Measurements from ENCODE around the gene CLEC4E. TPM values are rescaled to one million over a fixed set of nuclear protein-coding genes. Genes with fewer than 3 reads are reported as not detected.

Gene CLEC4E
- total RNA-seq, 4 donors from 2014 or later = 1.4 TPM; not detected in 3

DNA sequence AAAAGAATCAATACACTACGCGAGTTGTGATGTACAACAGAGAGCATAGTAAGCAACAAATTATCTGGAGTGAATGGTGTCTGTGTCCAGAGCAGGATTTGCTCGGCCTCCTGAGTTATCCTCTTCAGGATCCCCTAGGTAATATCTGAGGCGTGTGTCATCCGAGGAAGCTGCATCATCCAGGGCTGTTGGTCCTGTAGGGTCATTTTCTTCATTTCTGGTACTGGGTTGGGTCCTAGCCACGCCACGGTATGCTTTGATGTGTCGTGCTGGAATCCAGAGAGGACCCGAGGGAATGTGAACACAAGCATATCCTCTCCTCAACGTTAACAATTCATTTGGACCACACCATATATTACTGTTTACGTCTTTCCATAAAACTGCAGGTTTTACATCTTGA lies 19.0 kb upstream of the CLEC4E start:
- Histone ChIP-seq H3K4me3 (no peak overlapping the region), H3K36me3 (no peaks in the 10 kb centered on the region), H3K27ac (no peak overlapping the region), H3K27me3 (no peaks in the 10 kb centered on the region), H3K9me3 (no peaks in the 10 kb centered on the region), H3K4me1 (no peaks in the 10 kb centered on the region)
- 67% methylated on average over 11 of the region's 11 CpGs for WGBS
- DNase-seq (ENCODE audit: low spot score in 2 of 2) = no peak
- no peak for TF ChIP-seq EP300 (IDR thresholded peaks at IDR 0.05)
- TF ChIP-seq, protein P1, sequence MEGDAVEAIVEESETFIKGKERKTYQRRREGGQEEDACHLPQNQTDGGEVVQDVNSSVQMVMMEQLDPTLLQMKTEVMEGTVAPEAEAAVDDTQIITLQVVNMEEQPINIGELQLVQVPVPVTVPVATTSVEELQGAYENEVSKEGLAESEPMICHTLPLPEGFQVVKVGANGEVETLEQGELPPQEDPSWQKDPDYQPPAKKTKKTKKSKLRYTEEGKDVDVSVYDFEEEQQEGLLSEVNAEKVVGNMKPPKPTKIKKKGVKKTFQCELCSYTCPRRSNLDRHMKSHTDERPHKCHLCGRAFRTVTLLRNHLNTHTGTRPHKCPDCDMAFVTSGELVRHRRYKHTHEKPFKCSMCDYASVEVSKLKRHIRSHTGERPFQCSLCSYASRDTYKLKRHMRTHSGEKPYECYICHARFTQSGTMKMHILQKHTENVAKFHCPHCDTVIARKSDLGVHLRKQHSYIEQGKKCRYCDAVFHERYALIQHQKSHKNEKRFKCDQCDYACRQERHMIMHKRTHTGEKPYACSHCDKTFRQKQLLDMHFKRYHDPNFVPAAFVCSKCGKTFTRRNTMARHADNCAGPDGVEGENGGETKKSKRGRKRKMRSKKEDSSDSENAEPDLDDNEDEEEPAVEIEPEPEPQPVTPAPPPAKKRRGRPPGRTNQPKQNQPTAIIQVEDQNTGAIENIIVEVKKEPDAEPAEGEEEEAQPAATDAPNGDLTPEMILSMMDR (IDR thresholded peaks at IDR 0.05) = no peak
- TF ChIP-seq POLR2AphosphoS5 (IDR thresholded peaks at IDR 0.05) = no peak
- no peak for TF ChIP-seq POLR2A (IDR thresholded peaks at IDR 0.05)

GRCh38 chr12:8556531-8557097 lies 15.9 kb upstream of the CLEC4E start:
- H3K27ac ChIP-seq = no peak overlapping the region
- H3K9me3 ChIP-seq = no peaks in the 10 kb centered on the region
- WGBS = 83% methylated on average over 2 of the region's 2 CpGs
- no peak for DNase-seq (ENCODE audit: low spot score in 2 of 2)
- H3K36me3 ChIP-seq = no peaks in the 10 kb centered on the region
- TF ChIP-seq POLR2AphosphoS5 (IDR thresholded peaks at IDR 0.05) = no peak
- TF ChIP-seq POLR2A (IDR thresholded peaks at IDR 0.05) = no peak
- TF ChIP-seq EP300 (IDR thresholded peaks at IDR 0.05) = no peak
- TF ChIP-seq, protein P1 (IDR thresholded peaks at IDR 0.05) = no peak
- no peaks in the 10 kb centered on the region for H3K27me3 ChIP-seq
- H3K4me1 ChIP-seq = no peaks in the 10 kb centered on the region
- no peak overlapping the region for H3K4me3 ChIP-seq

- Histone ChIP-seq H3K4me1 (no peaks in the 10 kb centered on the region), H3K4me3 (no peak overlapping the region), H3K27ac (no peak overlapping the region), H3K27me3 (no peaks in the 10 kb centered on the region), H3K9me3 (no peaks in the 10 kb centered on the region), H3K36me3 (no peaks in the 10 kb centered on the region)
- no peak for DNase-seq (ENCODE audit: low spot score in 2 of 2)
- no peak for TF ChIP-seq EP300 (IDR thresholded peaks at IDR 0.05)
- no peak for TF ChIP-seq POLR2A (IDR thresholded peaks at IDR 0.05)
- TF ChIP-seq POLR2AphosphoS5 (IDR thresholded peaks at IDR 0.05) = no peak
- TF ChIP-seq, protein P1 (IDR thresholded peaks at IDR 0.05) = no peak
- 82% methylated on average over 5 of the region's 5 CpGs for WGBS
Observed at GRCh38 chr12:8554451-8555195, 13.9 kb upstream of the CLEC4E start.

DNA sequence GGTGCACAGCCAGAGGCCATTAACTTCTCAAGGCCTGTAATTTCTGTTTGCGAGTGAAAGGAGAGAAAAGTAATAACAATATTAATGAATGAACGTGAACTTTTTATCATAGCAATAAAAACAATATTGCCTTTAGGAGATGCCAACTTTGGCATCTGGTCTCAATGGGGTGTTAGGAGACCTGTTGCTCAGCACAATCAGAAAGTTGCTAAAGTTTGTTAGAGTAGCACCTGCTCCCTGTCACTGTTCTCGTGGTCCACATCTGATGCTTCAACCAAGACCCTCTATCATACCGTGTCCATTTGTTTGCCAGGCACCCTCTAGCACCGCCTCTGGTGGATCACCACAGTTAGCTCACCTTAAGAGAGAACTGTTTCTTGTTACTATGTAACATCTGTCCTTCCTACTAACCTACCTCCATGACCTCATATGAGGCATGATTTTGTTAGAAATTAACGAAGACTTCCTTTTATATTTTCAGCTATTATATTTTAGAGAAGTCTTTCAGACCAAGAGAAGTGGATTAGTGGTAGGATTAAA lies 12.5 kb upstream of the CLEC4E start:
- Histone ChIP-seq H3K9me3 (no peaks in the 10 kb centered on the region), H3K27ac (no peak overlapping the region), H3K27me3 (peaks cover under 1% of the 10 kb centered on the region), H3K4me3 (no peak overlapping the region), H3K4me1 (no peaks in the 10 kb centered on the region), H3K36me3 (no peaks in the 10 kb centered on the region)
- TF ChIP-seq EP300 (IDR thresholded peaks at IDR 0.05) (no peak), POLR2AphosphoS5 (IDR thresholded peaks at IDR 0.05) (no peak), POLR2A (IDR thresholded peaks at IDR 0.05) (no peak)
- TF ChIP-seq, protein P1 (IDR thresholded peaks at IDR 0.05) = no peak
- DNase-seq (ENCODE audit: low spot score in 2 of 2) = no peak
- WGBS = 51% methylated on average over 6 of the region's 6 CpGs

GRCh38 chr12:8549381-8549780 lies 8.7 kb upstream of the CLEC4E start:
- Histone ChIP-seq H3K9me3 (no peaks in the 10 kb centered on the region), H3K27me3 (peaks cover 6% of the 10 kb centered on the region), H3K4me3 (no peak overlapping the region), H3K36me3 (no peaks in the 10 kb centered on the region), H3K4me1 (no peaks in the 10 kb centered on the region), H3K27ac (no peak overlapping the region)
- no peak for DNase-seq (ENCODE audit: low spot score in 2 of 2)
- 70% methylated on average over 5 of the region's 5 CpGs for WGBS
- TF ChIP-seq EP300 (IDR thresholded peaks at IDR 0.05) = no peak
- no peak for TF ChIP-seq POLR2A (IDR thresholded peaks at IDR 0.05)
- TF ChIP-seq, protein P1 (IDR thresholded peaks at IDR 0.05) = no peak
- TF ChIP-seq POLR2AphosphoS5 (IDR thresholded peaks at IDR 0.05) = no peak
